Pulmonary artery endothelial cell (primary cell): ENCODE data around the gene WNK2. TPM values are rescaled to one million over a fixed set of nuclear protein-coding genes. Genes with fewer than 3 reads are reported as not detected.

Experiments used
- DNase-seq: peaks from one replicate; pipeline ENCODE4 v3.0.0-alpha.2; 2011; ENCODE audit warnings: low read depth, low spot score
- total RNA-seq: library from RNA; depleted of rRNA; stranded (reverse); fragments of >200 nt; gene quantifications from 2 replicates; pipeline ENCODE4 v1.2.3, GENCODE V29; 2014

The WNK2 gene
- total RNA-seq, 1 donor from 2014 or later, result not detected

DNA sequence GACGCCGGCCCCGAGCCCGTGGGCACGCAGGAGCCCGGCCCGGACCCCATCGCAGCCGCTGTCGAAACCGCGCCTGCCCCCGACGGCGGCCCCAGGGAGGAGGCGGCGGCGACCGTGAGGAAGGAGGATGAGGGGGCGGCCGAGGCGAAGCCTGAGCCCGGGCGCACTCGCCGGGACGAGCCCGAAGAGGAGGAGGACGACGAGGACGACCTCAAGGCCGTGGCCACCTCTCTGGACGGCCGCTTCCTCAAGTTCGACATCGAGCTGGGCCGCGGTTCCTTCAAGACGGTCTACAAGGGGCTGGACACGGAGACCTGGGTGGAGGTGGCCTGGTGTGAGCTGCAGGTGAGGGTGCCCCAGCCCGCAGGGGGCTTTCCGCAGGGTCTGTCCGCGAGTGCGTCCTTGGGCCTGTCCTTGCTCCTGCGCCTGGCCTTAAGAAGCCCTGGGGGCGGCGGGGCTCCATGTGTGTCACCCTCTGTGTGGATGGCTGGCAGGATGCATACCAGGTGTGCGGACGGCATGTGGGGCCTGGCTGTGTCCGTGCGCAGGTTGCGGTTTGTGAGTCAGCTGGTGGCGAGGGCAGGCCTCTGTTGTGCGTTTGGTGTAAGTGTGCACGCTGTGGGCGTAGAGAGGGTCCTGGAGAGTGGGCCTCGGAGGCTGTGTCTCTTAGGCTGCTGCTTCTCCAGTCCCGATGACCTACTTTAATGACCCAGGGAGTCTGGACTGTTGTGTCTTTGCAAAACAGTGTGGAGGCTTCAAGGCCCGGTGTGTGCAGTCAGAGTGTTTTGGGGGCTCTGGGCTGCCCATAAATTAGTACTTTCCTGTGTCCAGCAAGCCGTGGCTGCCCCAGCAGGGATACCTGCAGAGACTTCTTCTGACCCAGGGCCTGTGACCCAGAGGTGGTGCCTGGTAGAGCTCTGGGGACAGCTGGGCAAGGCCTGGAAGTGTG lies 1.6 kb downstream of the WNK2 start:
- no peak for DNase-seq

DNA sequence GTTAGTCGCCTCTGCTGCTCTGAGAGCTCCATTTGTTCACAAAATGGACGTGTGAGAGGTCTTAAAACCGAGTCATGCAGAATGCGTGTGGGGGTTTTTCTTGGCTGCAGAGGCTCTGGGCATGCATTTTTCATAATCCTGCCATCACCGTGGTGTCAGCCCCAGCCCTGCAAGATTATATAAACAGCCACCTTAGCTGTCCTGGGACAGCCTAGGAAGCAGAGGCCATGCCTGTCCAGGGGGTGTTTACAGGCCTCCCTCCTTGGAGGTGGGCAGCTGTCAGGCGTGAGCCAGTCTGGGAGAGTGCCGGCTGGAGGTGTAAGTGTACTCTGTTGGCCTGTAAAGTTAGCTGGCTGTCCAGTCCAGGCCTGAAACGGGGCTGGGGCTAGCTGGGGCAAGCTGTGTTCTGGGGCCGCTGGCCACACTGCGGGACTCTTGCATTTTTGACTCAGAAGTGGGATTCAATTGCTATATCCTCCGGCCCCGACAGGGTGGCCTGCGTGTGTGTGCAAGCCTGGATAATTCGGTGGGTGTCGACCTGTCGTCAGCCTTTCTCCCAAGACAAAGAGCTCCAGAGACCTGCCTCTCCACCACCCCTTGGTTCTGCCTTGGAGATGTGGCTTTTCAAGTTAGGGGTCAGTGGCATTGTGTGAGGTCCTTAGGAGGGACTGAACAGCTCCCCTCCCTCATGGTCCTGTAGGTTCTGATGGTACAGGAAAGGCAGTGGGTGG lies 2.4 kb downstream of the WNK2 start:
- DNase-seq, result no peak

DNA sequence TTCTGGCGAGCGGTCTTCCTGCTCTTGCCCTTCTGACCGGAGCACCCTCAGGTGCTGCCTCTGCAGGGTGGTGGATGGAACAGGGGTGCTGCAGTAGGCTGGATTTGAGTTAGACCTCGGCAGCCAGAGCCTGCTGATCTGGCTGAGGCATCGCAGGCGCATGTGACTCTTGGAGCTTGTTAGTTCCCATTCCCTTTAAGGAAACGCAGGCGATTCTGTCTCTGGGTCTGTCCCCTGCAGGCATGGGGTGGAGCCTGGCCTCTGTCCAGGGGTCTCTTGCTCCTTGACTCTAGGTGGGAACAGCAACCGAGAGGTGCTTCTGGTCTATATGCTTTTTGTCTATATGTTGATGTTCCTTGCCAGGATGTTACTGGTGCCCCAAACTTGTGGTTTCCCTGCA lies 3.1 kb downstream of the WNK2 start:
- DNase-seq, result no peak

DNA sequence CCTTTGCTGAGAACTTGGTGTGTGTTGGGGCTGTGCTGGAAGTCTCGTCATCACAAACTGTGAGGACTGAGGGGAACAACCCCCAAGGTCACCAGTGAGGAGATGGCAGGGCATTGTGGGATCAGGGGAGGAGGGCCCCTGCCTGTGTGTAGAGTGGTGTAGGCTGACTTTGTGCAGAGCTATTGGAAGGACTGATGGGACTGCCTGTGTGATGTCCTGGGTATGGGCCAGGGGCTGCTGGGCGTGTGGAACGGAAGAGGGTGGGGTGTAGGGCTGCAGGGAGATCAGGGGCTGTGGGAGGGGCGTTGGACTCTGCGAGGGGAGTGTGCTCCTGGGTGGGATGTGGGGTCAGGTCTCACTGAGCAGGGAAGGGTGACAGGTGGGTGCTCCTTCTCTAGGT lies 3.6 kb downstream of the WNK2 start:
- DNase-seq, result no peak

DNA sequence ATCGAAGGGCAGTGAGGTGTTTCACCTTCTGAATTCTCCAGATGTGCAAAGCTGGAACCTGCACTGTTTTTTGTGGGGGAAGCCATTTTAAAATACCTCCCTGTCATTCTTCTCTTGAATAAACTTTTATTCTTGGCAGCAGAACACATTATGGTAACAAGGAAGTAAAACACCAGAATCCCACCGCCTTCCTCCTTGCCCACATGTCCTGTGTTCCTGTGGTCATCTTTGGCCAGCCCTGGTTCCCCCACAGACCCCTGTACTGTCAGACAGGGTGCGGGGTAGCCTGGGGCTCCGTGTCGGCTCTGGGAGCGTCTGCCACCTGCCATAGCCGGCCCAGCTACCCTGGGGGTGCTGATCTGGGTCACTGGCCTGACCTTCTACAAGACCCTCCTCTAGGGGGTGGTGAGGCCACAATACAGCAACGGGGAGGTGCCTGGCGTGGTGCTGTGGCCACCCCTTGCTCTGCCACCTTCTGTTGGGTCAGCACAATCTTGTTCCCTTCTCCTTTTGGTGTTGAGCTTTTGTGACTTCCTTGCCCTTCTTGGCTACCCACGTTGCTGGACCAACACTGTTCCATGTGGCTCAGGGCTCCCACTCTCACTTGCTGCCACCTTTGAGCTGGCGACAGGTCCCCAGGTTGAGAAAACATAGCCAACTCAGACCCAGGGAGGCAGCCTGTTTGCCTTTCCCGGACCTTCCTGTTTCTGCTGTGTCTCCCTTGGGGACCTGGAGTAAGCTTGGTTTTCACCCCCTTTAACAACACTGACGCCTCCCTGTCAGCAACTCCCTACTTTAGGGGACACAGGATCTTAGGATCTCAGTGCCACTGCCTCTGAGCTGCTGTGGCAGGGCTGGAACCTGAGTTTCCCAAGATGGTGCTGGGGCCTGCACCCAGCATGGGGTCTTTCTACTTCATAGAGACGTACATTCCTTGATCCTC lies 4.8 kb downstream of the WNK2 start:
- DNase-seq, result no peak

DNA sequence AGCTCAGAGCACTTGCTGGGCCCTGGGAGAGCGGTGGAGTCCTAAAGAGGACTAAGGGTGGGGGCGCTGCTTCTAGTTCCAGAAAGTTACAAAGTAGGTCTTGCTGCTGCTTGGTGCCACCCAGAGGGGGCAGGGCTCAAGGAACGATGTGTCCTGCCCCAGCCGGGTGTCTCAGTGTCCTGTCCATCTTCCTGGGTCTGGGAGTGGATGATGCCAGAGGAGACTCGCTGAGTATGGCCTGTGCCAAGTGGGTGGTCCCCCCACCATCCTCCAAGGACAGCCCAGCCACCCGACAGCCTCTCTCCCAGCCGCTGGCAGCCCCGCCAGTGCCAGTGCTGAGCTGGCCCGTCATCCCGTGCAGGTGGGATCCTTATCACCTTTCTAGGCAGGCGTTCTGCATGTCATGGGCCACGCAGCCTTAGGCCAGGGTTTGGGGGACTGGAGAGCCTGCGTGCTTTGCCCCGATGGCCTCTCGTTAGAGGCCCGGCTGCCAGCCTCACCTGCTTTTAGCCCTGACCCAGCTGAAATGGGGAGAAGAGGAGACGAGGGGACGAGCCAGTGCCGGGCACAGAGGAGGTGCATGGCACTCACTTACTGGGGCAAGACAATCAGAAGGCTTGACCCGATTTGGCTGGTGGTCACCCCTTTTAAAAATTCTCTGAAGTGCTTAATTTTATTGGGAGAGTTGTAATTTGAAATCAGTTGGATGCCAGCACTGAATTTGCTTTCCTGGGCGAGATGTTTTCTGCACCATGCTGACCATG lies 5.6 kb downstream of the WNK2 start:
- DNase-seq, result no peak

DNA sequence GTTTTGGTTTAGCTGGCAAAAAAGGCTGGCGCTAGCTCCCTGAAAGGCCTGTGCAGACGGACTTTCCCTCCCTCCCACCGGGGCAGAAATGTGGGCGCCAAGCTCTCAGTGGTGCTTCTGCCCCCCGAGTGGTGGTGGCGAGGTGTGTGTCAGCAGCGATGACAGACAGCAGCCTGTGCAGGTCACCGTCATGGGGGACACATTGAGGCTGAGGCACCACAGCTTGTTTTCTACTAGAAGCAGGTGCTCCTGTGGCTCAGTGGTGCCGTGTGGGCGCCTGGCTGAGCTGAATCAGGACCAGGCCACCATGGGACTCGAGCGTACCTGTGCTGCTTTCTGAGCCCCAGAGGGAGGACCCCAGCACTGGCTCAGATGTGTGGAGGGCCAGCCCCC lies 6.2 kb downstream of the WNK2 start:
- DNase-seq, result no peak

DNA sequence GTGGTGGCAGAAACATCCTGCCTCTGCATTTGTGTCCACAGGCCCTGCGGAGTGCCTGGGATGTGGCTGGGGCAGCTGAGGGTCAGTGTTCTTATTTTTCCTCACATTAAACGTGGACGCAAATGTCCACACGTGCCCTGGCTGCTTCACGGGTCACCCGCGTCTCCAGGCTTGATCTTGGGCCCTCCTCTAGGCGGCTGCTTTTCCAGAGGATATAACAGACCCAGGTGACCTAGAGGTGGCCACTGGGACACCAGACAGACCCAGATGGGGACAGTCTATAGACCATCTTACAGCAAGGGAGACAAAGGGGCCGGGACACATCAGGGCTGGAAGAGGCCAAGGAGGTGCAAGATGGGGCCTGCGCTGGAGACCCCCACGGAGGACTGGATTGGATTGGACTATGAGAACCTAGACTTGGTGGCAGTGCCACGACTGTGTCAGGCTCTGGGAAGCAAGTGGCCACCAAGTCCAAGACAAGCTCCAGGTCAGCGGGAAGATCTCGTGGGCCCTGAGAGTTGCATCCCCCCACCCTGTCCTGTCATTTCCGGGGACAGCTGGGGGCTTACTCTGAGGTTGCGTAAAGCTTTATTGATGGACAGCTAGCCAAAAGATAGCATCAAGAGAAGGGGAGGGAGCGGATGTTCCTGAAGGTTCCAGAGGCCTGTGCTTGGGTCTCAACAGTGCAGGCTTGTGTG lies 6.9 kb downstream of the WNK2 start:
- DNase-seq, result no peak

DNA sequence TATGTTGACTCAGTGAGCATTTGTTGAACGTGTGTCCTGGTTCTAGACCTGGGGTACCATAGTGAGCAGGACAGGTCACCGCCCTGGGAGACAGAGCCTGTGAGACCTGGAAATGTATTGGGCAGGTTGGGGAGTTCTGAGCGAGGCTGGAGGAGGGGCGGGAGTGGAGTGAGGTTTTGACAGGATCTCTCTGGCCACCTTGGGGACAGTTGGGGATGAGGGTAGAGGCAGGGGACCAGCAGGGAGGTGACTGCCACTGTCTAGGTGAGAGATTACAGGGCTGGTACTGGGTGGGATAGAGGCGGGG lies 7.4 kb downstream of the WNK2 start:
- DNase-seq, result no peak

DNA sequence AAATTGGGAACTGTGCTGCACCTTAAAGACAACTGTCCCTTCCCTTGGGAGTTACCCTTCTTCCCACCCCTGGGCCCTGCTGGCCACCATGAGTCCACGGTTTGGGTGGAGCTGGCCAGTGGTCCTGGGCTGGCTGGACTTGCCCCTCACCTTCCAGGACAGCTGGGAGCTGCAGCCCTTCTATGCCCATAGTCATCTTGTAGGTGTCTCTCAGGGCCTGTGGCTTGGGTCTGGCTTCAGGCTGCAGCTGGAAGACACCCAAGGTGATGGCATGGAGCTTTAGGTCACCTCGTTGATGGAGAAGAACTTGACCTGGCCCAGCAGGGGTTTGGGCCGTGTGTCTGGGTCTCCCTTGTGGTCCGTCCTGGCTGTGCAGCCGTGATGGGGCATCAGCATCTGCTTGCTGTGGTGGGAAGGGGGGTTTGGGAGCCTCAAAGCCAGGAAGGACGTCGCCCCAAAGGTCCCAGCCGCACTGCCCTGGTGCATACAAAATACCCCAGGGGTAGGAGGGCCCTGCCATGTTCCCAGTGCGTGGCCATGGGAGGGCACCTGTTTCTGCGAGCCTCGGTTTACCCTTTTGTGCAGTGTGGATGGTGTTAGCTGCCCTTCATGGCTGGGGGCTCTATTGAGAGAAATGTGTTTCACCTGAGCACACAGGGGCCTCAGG lies 8.9 kb downstream of the WNK2 start:
- DNase-seq, result no peak

DNA sequence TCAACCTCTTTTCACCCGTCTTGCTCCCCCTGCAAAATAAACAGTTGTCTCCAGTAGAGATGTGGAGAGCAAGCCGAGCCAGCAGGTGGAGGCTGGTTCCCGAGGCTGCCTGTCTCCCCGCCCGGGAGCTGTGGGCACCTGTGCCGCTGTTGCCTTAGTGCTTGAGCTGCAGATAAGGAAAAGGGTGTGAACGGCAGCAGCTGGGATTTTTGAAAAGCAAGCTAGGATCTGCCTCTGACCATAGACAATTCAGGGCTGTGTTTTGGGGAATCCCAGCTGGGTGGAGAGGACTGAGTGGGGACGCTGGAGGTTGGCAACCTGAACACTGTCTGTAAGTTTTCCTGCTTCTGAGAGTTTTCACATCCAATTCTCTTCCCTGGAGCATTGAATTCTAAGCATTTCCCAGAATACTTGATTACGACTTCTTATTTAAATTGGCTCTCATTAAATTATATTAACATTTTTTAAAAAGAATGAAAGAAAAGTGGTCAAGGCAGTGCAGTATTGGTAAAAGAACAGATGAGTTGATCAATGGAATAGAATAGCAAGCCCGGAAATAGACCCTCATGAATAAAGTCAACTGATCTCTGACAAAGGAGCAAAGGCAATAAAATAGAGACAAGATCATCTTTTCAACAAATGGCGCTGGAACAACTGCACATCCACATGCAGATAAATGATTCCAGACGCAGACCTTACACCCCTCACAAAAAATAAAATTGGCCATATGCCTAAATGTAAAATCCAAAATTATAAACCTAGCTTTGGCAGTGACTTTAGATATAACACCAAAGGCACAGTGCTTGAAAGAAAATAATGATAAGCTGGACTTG lies 9.7 kb downstream of the WNK2 start:
- no peak for DNase-seq

DNA sequence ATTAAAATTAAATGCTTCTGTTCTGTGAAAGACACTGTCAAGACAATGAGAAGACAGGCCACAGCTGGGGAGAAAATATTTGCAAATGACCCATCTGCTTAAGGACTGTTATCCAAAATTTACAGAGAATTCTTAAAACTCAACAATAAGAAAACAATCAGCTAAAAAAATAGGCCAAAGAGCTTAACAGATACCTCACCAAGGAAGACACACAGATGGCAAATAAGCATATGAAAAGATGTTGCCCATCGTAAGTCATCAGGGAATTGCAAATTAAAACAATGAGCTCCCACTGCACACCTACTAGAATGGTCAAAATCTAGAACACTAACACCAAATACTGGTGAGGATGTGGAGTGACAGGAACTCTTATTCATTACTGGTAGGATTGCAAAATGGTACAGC lies 10.3 kb downstream of the WNK2 start:
- DNase-seq, result no peak

DNA sequence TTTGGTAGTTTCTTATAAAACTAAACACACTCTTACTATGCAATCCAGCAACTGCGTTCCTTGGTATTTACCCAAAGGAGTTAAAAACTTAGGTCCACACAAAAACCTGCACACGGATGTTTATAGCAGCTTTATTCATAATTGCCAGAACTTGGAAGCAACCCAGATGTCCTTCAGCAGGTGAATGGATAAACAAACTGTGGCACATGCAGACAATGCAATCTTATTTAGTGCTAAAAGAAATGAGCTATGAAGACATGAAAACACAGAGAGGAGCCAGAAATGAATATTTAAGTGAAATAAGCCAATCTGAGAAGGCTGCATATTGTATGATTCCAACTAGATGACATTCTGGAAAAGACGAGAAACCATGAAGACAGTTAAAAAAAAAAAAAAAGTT lies 10.7 kb downstream of the WNK2 start:
- DNase-seq, result no peak

DNA sequence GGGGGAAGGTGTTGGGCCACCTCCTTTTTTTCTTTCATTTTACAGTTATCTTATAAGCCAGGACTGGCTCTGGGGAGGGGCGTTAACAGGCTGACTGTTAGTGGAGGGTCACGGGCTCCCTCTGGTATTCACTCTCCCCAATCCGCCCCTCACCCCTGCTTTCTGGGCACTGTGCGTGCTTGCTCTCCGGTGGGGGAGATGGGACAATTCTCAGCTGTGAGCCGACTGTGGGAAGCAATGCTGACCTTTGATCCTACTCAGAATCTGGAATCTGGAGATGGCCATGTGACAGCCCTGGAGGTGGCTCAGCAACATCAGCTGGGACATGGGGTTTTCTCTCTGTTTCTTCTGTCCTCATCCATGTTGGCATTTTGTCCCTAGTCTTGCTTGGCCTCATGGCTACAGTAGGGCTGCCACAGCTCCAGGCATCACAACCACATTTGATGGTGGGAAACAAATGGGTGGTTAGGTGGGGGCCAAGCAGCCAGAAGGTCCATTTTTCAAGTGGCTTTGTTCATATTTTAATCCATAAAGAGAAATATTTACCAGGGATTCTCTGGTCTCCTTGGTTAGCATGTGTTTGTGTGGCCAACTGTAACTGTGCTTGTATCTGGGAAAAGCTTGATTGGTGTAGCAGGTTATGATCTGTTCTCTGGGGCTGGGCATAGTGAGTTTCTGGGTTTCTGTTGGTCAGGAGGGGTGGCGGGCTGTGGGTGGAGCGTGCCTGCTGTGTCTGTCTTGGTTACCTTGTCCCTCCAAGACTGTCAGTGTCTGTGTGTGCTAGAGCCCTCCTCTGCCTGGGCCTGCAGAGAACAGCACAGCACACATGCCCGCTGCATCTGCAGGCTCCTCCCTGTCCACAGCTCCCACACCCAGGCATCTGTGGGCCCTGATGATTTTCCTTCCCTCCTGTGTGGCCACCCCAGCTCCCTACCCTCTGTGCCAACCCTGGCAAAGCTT lies 12.4 kb downstream of the WNK2 start:
- DNase-seq, result no peak

DNA sequence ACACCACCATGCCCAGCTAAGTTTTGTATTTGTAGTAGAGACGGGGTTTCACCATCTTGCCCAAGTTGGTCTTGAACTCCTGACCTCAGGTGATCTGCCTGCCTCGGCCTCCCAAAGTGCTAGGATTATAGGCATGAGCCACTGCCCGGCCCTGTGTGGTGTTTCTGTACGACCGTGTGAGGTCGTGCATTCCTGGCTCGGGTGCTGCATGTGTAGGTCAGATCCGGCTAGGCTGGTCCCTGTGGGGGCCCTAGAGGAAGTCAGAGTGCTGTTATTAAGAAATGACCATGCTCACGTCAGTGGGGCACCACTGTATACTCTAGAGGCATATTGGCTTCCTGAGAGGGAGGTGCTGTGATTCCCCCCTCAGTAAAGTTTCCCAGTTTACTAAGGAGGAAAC lies 13.7 kb downstream of the WNK2 start:
- DNase-seq, result no peak

DNA sequence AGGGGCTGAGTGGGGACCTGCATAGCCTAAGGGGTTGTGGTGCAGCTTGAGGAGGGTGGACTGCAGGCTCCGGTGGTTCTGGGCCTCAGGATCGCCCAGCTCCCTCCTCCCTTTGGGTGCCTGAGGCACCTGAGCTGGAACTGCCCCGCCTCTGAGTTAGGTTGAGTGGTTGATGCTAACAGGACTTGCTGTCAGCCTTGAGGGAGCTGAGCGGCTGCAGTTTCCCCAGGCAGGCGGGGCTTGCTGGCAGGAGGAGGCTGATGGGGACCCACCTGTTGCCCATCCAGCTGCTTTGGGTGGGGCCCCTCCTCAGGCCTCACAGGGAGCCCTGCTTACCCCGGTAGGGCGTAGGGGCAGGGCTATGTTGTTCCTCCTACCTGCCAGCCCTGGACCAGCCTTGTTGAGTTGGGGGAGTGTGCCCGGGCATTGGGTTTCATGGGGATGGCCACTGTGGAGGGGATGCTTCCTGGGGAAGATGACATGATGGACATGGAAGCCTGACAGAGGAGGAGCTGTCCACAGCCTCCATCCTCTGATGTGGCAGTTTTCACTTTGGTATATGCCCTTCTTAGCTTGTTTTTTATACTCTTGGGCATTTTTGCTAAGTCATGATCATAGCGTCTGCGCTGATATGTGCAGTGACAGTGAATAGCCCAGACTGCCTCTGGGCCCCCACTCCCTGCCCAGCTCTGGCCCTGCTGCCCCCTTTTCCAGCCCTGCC lies 14.3 kb downstream of the WNK2 start:
- no peak for DNase-seq
